IMR-90 (cell line): ENCODE data around the gene SLC35F6. TPM values are rescaled to one million over a fixed set of nuclear protein-coding genes. Genes with fewer than 3 reads are reported as not detected.
A peak's percentile ranks its signal among the peaks of the same experiment; 100 is the strongest.

ENCODE experiments used
- ATAC-seq: fragments of 200-7000 bp; cut with Tn5 transposase; 2 replicates; pipeline ENCODE4 v1.9.1; 2020; ENCODE audit warnings: low read depth, mild to moderate bottlenecking, moderate library complexity
- BruUV-seq: library from RNA; stranded (reverse); fragments of 400-500 nt; replicated peaks from 2 replicates; lab custom pipeline; 2021; lab: Mats Ljungman, UMichigan
- CTCF ChIA-PET: fragments of 300-600 bp; formaldehyde crosslinking; extraction: SDS; loops from one replicate; lab custom pipeline; 2021; ENCODE audit warnings: antibody characterized with exemption; lab: Yijun Ruan, JAX
- POLR2A ChIA-PET: fragments of 300-600 bp; sonication (Branson Sonifier 250); formaldehyde crosslinking; loops from one replicate; lab custom pipeline; 2022; ENCODE audit warnings: antibody characterized with exemption; ENCODE audit not compliant: unreplicated experiment; lab: Charles Lee
- DNase-seq: peaks from one replicate; pipeline ENCODE4 v3.0.0; 2013
- H2AFZ ChIP-seq: replicated peaks from 2 replicates; pipeline ENCODE3; 2013; ENCODE audit warnings: low read length, mild to moderate bottlenecking; ENCODE audit not compliant: poor library complexity
- H2AK5ac ChIP-seq: 2 replicates; pipeline ENCODE4 v1.6.1; 2013; ENCODE audit warnings: low read depth, low read length, inconsistent platforms
- H2AK9ac ChIP-seq: replicated peaks from 2 replicates; pipeline ENCODE3; 2013; ENCODE audit warnings: mild to moderate bottlenecking, low read depth, low read length, moderate library complexity; ENCODE audit not compliant: poor library complexity
- H2BK120ac ChIP-seq: 2 replicates; pipeline ENCODE4 v1.6.1; 2013; ENCODE audit warnings: low read depth, low read length, inconsistent platforms
- H2BK15ac ChIP-seq: 3 replicates; pipeline ENCODE4 v1.6.1; 2013; ENCODE audit warnings: low read depth, low read length, inconsistent platforms
- H2BK20ac ChIP-seq: 2 replicates; pipeline ENCODE4 v1.6.1; 2013; ENCODE audit warnings: low read depth, mild to moderate bottlenecking, inconsistent platforms, low read length, moderate library complexity
- H2BK5ac ChIP-seq: 2 replicates; pipeline ENCODE4 v1.6.1; 2013; ENCODE audit warnings: mild to moderate bottlenecking, low read depth, low read length, inconsistent platforms; ENCODE audit not compliant: poor library complexity, severe bottlenecking
- H3K14ac ChIP-seq: replicated peaks from 2 replicates; pipeline ENCODE4 v1.6.1; 2013; ENCODE audit warnings: low read depth, low read length, inconsistent platforms
- H3K18ac ChIP-seq: 2 replicates; pipeline ENCODE4 v1.6.1; 2013; ENCODE audit warnings: low read depth, low read length, control low read depth
- H3K23ac ChIP-seq: 2 replicates; pipeline ENCODE4 v1.6.1; 2013; ENCODE audit warnings: low read depth, low read length, inconsistent platforms
- H3K27ac ChIP-seq: 2 replicates; pipeline ENCODE4 v1.5.1; 2013; ENCODE audit warnings: mild to moderate bottlenecking, control low read depth, low read length; ENCODE audit not compliant: insufficient read depth
- H3K27me3 ChIP-seq: 2 replicates; pipeline ENCODE4 v1.6.1; 2013; ENCODE audit warnings: low read length; ENCODE audit not compliant: control insufficient read depth, insufficient read depth
- H3K36me3 ChIP-seq: 2 replicates; pipeline ENCODE4 v1.6.1; 2013; ENCODE audit warnings: low read length, mixed read lengths; ENCODE audit not compliant: control insufficient read depth, insufficient read depth
- H3K4ac ChIP-seq: 2 replicates; pipeline ENCODE4 v1.6.1; 2013; ENCODE audit warnings: low read depth, low read length, inconsistent platforms
- H3K4me1 ChIP-seq: 2 replicates; pipeline ENCODE4 v1.6.1; 2013; ENCODE audit warnings: low read length, mixed read lengths; ENCODE audit not compliant: control insufficient read depth, insufficient read depth
- H3K4me2 ChIP-seq: 2 replicates; pipeline ENCODE4 v1.6.1; 2013; ENCODE audit warnings: low read depth, mild to moderate bottlenecking, control low read depth, low read length, moderate library complexity
- H3K4me3 ChIP-seq: 2 replicates; pipeline ENCODE4 v1.5.1; 2013; ENCODE audit warnings: low read depth, mild to moderate bottlenecking, control low read depth, low read length, moderate library complexity; ENCODE audit not compliant: insufficient read depth
- H3K56ac ChIP-seq: 2 replicates; pipeline ENCODE4 v1.6.1; 2013; ENCODE audit warnings: low read length, inconsistent platforms; ENCODE audit not compliant: insufficient read depth; ENCODE audit errors: extremely low read depth
- H3K79me1 ChIP-seq, 2 experiments: 2 replicates each; pipeline ENCODE4 v1.6.1; 2013; ENCODE audit warnings: low read length in 2 of 2, inconsistent platforms in 1 of 2, low read depth in 1 of 2
- H3K9ac ChIP-seq: 2 replicates; pipeline ENCODE4 v1.6.1; 2013; ENCODE audit warnings: low read depth, low read length, control low read depth
- H3K9me1 ChIP-seq: 2 replicates; pipeline ENCODE4 v1.6.1; 2013; ENCODE audit warnings: low read length, inconsistent platforms; ENCODE audit not compliant: insufficient read depth
- H3K9me3 ChIP-seq: 2 replicates; pipeline ENCODE4 v1.6.1; 2013; ENCODE audit warnings: low read length; ENCODE audit not compliant: control insufficient read depth, insufficient read depth
- H4K20me1 ChIP-seq: 2 replicates; pipeline ENCODE4 v1.6.1; 2013; ENCODE audit warnings: low read length, inconsistent platforms; ENCODE audit not compliant: insufficient read depth
- H4K5ac ChIP-seq: 2 replicates; pipeline ENCODE4 v1.6.1; 2013; ENCODE audit warnings: mild to moderate bottlenecking, low read depth, low read length, control low read depth
- H4K8ac ChIP-seq, 2 experiments: 2 replicates each; pipeline ENCODE4 v1.6.1; 2013; ENCODE audit warnings: low read depth in 2 of 2, low read length in 2 of 2, control low read depth in 1 of 2, inconsistent platforms in 1 of 2
- H4K91ac ChIP-seq: 2 replicates; pipeline ENCODE4 v1.6.1; 2013; ENCODE audit warnings: low read depth, low read length, inconsistent platforms; ENCODE audit not compliant: insufficient read depth
- BHLHE40 ChIP-seq: fragments of 150-350 bp; IDR thresholded peaks from 2 replicates; pipeline ENCODE4 v1.6.1; 2016; ENCODE audit warnings: mild to moderate bottlenecking, low read depth, low read length
- CEBPB ChIP-seq: IDR thresholded peaks from 2 replicates; pipeline ENCODE4 v1.6.1; 2012; ENCODE audit warnings: low read depth, low read length, improper control_type of control experiment
- CHD1 ChIP-seq: IDR thresholded peaks from 2 replicates; pipeline ENCODE4 v1.6.1; 2012; ENCODE audit warnings: low read depth, low read length, improper control_type of control experiment
- FOS ChIP-seq: fragments of 150-350 bp; IDR thresholded peaks from 2 replicates; pipeline ENCODE4 v1.6.1; 2016; ENCODE audit warnings: low read depth, low read length
- MAFK ChIP-seq: IDR thresholded peaks from 2 replicates; pipeline ENCODE4 v1.6.1; 2012; ENCODE audit warnings: low read depth, low read length, improper control_type of control experiment
- MAZ ChIP-seq: IDR thresholded peaks from 2 replicates; pipeline ENCODE4 v1.6.1; 2012; ENCODE audit warnings: low read depth, mild to moderate bottlenecking, low read length, improper control_type of control experiment, moderate library complexity, borderline replicate concordance
- MXI1 ChIP-seq: IDR thresholded peaks from 2 replicates; pipeline ENCODE4 v1.6.1; 2012; ENCODE audit warnings: low read depth, mild to moderate bottlenecking, low read length, moderate library complexity, borderline replicate concordance
- NFE2L2 ChIP-seq: fragments of 150-350 bp; IDR thresholded peaks from 2 replicates; pipeline ENCODE4 v1.6.1; 2016; ENCODE audit warnings: low read depth, mild to moderate bottlenecking, low read length
- POLR2A ChIP-seq: IDR thresholded peaks from 2 replicates; pipeline ENCODE4 v1.6.1; 2012; ENCODE audit warnings: mild to moderate bottlenecking, low read depth, low read length
- RAD21 ChIP-seq: IDR thresholded peaks from 2 replicates; pipeline ENCODE4 v1.6.1; 2012; ENCODE audit warnings: low read length, improper control_type of control experiment
- RCOR1 ChIP-seq: IDR thresholded peaks from 2 replicates; pipeline ENCODE4 v1.6.1; 2012; ENCODE audit warnings: mild to moderate bottlenecking, low read length, improper control_type of control experiment; ENCODE audit not compliant: insufficient replicate concordance
- RFX5 ChIP-seq: IDR thresholded peaks from 2 replicates; pipeline ENCODE4 v1.8.0; 2012; ENCODE audit warnings: low read depth, mild to moderate bottlenecking, low read length, moderate library complexity
- SMC3 ChIP-seq: fragments of 150-350 bp; IDR thresholded peaks from 2 replicates; pipeline ENCODE4 v1.6.1; 2016; ENCODE audit warnings: low read depth, mild to moderate bottlenecking, antibody characterized with exemption, low read length, moderate library complexity
- WGBS, 2 experiments: methylation state at CpG; one replicate each; pipeline versions ENCODE4 v1.1.5 to v1.1.7; 2013; ENCODE audit warnings: missing lambda C conversion rate in 2 of 2; ENCODE audit not compliant: insufficient read length in 1 of 2; ENCODE audit errors: extremely low coverage in 2 of 2; 5-methylcytosine and 5-hydroxymethylcytosine counted together
- dilution Hi-C: fragments of 300-500 bp; cut with HindIII; formaldehyde crosslinking; loops from one replicate; pipeline ENCODE4 v1.14.3; 2018; ENCODE audit warnings: low sequenced_read_pairs; ENCODE audit not compliant: unreplicated experiment
- in situ Hi-C: fragments of 300-500 bp; cut with MboI; formaldehyde crosslinking; loops from 3 replicates; pipeline ENCODE4 v1.14.3; 2019; ENCODE audit warnings: low sequenced_read_pairs, inconsistent platforms, mixed read lengths
- intact Hi-C: fragments of 100-400 bp; cut with micrococcal nuclease; formaldehyde crosslinking; loops from 2 replicates; pipeline ENCODE4 v1.10.0; 2022
- polyA plus RNA-seq, 3 experiments: library from polyadenylated mRNA; depleted of rRNA; stranded (reverse); fragments of >200 nt; gene quantifications; 2 replicates each; pipeline ENCODE4 v1.2.3, GENCODE V29; 2012; ENCODE audit warnings: low replicate concordance in 1 of 3
- total RNA-seq: library from RNA; depleted of rRNA; stranded (reverse); fragments of >200 nt; gene quantifications from 2 replicates; pipeline ENCODE4 v1.2.3, GENCODE V29; 2012
- TF ChIP-seq, protein P1 (sequence below): fragments of 150-350 bp; IDR thresholded peaks from 2 replicates; pipeline ENCODE4 v1.6.1; 2016; ENCODE audit warnings: low read depth, mild to moderate bottlenecking, low read length, moderate library complexity, borderline replicate concordance
- TF ChIP-seq, protein P2 (sequence below): fragments of 150-350 bp; IDR thresholded peaks from 2 replicates; pipeline ENCODE4 v1.6.1; 2017; ENCODE audit warnings: mild to moderate bottlenecking, antibody characterized with exemption, low read length, low read depth
- TF ChIP-seq, protein P3 (sequence below): conservative IDR thresholded peaks from 2 replicates; pipeline ENCODE4 v1.5.1; 2012; ENCODE audit warnings: mild to moderate bottlenecking, low read depth, low read length, improper control_type of control experiment

Gene SLC35F6
- total and polyA plus RNA-seq, 2 of the 4 experiments (the other 2 are of a cell fraction) = 19.1 to 30.6 TPM

DNA sequence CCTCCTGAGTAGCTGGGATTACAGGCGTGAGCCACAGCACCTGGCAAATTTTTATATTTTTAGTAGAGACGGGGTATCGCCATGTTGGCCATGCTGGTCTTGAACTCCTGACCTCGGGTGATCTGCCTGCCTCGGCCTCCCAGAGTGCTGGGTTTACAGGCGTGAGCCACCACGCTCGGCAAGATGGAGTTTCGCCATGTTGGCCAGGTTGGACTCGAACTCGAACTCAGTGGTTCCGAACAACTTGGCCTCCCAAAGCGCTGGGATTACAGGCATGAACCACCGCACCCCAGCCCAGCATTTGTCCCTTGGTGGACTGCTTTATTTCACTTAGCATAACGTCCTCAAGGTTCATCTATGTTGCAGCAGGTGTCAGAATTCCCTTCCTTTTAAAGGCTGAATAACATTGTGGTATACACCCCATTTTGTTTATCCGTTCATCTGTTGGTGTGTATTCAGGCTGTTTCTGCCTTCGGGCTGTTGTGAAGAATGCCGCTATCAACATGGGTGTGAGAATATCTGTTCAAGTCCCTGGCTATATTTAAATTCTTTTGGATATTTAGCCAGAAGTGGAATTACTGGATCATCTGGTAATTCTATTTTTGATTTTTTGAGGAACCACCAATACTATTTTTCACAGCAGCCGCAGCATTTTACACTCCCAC, 20.6 kb downstream of the SLC35F6 start:
- Histone ChIP-seq H4K5ac (no peak overlapping the region), H2BK5ac (no peak overlapping the region), H2BK15ac (no peak overlapping the region), H3K56ac (no peak overlapping the region), H3K9me3 (no peaks in the 10 kb centered on the region), H3K9me1 (no peaks in the 10 kb centered on the region), H4K20me1 (no peaks in the 10 kb centered on the region; the same call in 1 of the 2 replicates), H2BK20ac (no peak overlapping the region), H3K79me1 (peaks cover 20 to 27% of the 10 kb centered on the region in 2 experiments), H4K91ac (no peak overlapping the region), H4K8ac (no peak overlapping the region), H3K14ac (no peak overlapping the region), H3K9ac (no peak overlapping the region), H3K4me3 (no peak overlapping the region), H2AFZ (no peak overlapping the region), H3K27me3 (no peaks in the 10 kb centered on the region), H3K27ac (no peak overlapping the region), H2BK120ac (no peak overlapping the region), H3K4me2 (no peak overlapping the region), H3K18ac (no peak overlapping the region), H3K4me1 (0 out of 2 replicates have a peak, but pooled peaks cover 2% of the 10 kb centered on the region), H3K23ac (no peak overlapping the region), H3K36me3 (peaks cover 14% of the 10 kb centered on the region), H2AK9ac (peak overlapping the region; percentile 78), H2AK5ac (no peak overlapping the region), H3K4ac (no peak overlapping the region; the same call in 1 of the 2 replicates)
- in situ Hi-C loops (no loop called here), dilution Hi-C loops (no loop called here), intact Hi-C loops (no loop called here)
- BruUV-seq = no TSS peak
- ChIA-PET POLR2A (no interaction called here), CTCF (no interaction called here)
- WGBS, 2 experiments = 97% methylated on average over 12 of the region's 19 CpGs; no CpG with 5 or more reads in 1 of the 2 experiments
- DNase-seq = no peak
- no peak for ATAC-seq
- no peak for TF ChIP-seq FOS
- no peak for TF ChIP-seq POLR2A
- no peak for TF ChIP-seq RFX5
- TF ChIP-seq, protein P1, sequence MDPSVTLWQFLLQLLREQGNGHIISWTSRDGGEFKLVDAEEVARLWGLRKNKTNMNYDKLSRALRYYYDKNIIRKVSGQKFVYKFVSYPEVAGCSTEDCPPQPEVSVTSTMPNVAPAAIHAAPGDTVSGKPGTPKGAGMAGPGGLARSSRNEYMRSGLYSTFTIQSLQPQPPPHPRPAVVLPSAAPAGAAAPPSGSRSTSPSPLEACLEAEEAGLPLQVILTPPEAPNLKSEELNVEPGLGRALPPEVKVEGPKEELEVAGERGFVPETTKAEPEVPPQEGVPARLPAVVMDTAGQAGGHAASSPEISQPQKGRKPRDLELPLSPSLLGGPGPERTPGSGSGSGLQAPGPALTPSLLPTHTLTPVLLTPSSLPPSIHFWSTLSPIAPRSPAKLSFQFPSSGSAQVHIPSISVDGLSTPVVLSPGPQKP = no peak
- TF ChIP-seq RAD21 = no peak
- no peak for TF ChIP-seq MAZ
- no peak for TF ChIP-seq CEBPB
- no peak for TF ChIP-seq CHD1
- TF ChIP-seq, protein P2, sequence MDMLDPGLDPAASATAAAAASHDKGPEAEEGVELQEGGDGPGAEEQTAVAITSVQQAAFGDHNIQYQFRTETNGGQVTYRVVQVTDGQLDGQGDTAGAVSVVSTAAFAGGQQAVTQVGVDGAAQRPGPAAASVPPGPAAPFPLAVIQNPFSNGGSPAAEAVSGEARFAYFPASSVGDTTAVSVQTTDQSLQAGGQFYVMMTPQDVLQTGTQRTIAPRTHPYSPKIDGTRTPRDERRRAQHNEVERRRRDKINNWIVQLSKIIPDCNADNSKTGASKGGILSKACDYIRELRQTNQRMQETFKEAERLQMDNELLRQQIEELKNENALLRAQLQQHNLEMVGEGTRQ = no peak
- TF ChIP-seq MXI1 = no peak
- TF ChIP-seq MAFK = no peak
- TF ChIP-seq NFE2L2 = no peak
- TF ChIP-seq SMC3 = no peak
- TF ChIP-seq BHLHE40 = no peak
- TF ChIP-seq RCOR1 = no peak
- TF ChIP-seq, protein P3, sequence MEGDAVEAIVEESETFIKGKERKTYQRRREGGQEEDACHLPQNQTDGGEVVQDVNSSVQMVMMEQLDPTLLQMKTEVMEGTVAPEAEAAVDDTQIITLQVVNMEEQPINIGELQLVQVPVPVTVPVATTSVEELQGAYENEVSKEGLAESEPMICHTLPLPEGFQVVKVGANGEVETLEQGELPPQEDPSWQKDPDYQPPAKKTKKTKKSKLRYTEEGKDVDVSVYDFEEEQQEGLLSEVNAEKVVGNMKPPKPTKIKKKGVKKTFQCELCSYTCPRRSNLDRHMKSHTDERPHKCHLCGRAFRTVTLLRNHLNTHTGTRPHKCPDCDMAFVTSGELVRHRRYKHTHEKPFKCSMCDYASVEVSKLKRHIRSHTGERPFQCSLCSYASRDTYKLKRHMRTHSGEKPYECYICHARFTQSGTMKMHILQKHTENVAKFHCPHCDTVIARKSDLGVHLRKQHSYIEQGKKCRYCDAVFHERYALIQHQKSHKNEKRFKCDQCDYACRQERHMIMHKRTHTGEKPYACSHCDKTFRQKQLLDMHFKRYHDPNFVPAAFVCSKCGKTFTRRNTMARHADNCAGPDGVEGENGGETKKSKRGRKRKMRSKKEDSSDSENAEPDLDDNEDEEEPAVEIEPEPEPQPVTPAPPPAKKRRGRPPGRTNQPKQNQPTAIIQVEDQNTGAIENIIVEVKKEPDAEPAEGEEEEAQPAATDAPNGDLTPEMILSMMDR = no peak
